LNCaP clone FGC (cell line): ENCODE measurements around the gene SOX5.

ENCODE experiments used
- DNase-seq: peaks from one replicate; pipeline ENCODE4 v3.0.0-alpha.2; 2011; ENCODE audit warnings: low read depth
- H3K4me3 ChIP-seq: 2 replicates; pipeline ENCODE4 v1.5.1; 2011; ENCODE audit warnings: mild to moderate bottlenecking, low read depth, low read length, control low read depth
- TF ChIP-seq, protein P1 (sequence below): IDR thresholded peaks from 2 replicates; pipeline ENCODE4 v1.5.1; 2012; ENCODE audit warnings: mild to moderate bottlenecking; ENCODE audit not compliant: control insufficient read depth, insufficient read depth; ENCODE audit errors: extremely low read depth

SOX5 gene

DNA sequence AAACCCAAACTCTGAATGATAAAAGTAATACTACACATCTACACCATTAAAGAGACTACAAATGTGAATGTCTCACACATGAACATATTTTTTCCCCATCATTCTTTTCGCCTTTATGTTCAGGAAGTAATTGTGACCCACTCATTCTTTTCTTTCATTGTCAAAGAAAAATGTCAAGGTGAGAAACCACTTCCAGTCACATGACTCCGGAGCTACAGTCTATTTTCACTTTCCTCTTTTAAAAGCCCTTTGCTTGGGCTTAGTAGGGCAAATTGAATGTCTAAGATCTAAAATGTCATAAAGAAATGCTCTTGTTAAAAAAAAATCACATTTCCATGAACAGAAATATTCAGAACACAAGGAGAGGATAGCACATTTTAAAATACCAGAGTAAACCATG is 461.3 kb downstream of the SOX5 start:
- no peak for DNase-seq
- TF ChIP-seq, protein P1, sequence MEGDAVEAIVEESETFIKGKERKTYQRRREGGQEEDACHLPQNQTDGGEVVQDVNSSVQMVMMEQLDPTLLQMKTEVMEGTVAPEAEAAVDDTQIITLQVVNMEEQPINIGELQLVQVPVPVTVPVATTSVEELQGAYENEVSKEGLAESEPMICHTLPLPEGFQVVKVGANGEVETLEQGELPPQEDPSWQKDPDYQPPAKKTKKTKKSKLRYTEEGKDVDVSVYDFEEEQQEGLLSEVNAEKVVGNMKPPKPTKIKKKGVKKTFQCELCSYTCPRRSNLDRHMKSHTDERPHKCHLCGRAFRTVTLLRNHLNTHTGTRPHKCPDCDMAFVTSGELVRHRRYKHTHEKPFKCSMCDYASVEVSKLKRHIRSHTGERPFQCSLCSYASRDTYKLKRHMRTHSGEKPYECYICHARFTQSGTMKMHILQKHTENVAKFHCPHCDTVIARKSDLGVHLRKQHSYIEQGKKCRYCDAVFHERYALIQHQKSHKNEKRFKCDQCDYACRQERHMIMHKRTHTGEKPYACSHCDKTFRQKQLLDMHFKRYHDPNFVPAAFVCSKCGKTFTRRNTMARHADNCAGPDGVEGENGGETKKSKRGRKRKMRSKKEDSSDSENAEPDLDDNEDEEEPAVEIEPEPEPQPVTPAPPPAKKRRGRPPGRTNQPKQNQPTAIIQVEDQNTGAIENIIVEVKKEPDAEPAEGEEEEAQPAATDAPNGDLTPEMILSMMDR = no peak
- no peak overlapping the region for H3K4me3 ChIP-seq

DNA sequence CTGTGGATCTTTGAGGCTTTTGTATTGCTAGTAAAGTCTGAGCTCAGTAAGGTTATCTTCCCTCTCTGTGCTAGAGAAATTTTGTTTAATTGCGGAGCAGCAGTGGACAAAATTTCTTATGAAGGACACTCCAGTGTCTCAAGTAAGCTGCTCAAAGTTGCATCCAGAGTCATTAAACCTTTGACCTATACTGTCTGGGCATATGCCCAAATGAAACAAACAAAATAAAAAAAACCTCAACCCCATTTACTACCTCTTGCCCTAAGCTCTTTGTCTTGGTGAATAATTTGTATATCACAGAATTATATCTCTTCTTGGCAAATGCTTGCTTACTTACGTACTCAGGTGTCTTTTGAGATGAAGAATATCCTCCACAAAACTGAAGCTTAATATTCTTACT is 465.2 kb downstream of the SOX5 start:
- TF ChIP-seq, protein P1 = no peak
- peak; percentile 69 for DNase-seq
- no peak overlapping the region for H3K4me3 ChIP-seq

DNA sequence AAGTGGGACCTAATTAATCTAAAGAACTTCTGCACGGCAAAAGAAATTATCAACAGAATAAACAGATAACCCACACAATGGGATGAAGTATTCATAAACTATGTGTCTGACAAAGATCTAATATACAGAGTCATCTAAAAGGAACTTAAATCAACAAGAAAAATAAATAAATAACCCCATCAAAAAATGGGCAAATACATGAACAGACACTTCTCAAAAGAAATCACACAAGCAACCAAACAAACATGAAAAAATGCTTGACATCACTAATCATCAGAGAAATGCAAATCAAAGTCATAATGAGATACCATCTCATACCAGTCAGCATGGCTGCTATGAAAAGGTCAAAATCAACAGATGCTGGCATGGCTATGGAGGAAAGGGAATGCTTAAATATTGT is 466.9 kb downstream of the SOX5 start:
- TF ChIP-seq, protein P1 = no peak
- DNase-seq = no peak
- no peak overlapping the region for H3K4me3 ChIP-seq
